ENCODE results near the gene ZDHHC17. TPM values are rescaled to one million over a fixed set of nuclear protein-coding genes. Genes with fewer than 3 reads are reported as not detected.

Gene ZDHHC17
- total and polyA plus RNA-seq, 11 donors: 9.4 to 29.6 (median 18.0) TPM

DNA sequence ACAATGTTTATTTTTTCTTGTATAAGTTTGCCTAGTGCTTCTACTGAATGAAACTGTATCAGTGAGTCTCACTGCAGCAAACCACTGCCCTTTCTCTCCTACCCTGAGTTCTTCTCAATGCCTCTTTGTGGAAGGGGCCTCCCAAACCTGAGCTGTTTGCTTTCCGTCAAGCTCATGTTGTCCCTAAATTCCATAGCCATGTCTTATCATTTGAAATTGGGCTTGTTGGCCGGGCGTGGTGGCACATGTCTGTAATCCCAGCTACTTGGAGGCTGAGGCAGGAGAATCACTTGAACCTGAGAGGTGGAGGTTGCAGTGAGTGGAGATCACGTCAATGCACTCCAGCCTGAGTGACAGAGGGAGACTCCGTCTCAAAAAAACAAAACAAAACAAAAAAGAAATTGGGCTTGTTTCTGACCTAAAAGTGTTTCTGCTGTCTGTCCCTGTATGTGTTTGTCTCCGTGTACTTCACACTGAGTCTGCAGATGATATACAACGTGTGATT is 116.7 kb downstream of the ZDHHC17 start:
- peaks cover 0 to 21% (median 0%) of the 10 kb centered on the region in 9 donors for H3K27me3 ChIP-seq
- WGBS, 4 donors: 77 to 83% (median 82%) methylated on average over 7 of the region's 7 CpGs
- H3K9me3 ChIP-seq: peaks cover 0 to 15% (median 3%) of the 10 kb centered on the region in 12 donors
- no peak for ATAC-seq
- intact Hi-C loops (cut with DNase I): loop anchor here in 1 of 10 donors (2.0 kb wide), 1 partner anchor 264 kb away; no protein-coding TSS in a partner anchor
- peak overlapping the region in 7 of 12 donors; percentile 28 to 92 (median 87) for H3K27ac ChIP-seq
- TF ChIP-seq, protein P1, sequence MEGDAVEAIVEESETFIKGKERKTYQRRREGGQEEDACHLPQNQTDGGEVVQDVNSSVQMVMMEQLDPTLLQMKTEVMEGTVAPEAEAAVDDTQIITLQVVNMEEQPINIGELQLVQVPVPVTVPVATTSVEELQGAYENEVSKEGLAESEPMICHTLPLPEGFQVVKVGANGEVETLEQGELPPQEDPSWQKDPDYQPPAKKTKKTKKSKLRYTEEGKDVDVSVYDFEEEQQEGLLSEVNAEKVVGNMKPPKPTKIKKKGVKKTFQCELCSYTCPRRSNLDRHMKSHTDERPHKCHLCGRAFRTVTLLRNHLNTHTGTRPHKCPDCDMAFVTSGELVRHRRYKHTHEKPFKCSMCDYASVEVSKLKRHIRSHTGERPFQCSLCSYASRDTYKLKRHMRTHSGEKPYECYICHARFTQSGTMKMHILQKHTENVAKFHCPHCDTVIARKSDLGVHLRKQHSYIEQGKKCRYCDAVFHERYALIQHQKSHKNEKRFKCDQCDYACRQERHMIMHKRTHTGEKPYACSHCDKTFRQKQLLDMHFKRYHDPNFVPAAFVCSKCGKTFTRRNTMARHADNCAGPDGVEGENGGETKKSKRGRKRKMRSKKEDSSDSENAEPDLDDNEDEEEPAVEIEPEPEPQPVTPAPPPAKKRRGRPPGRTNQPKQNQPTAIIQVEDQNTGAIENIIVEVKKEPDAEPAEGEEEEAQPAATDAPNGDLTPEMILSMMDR (IDR thresholded peaks at IDR 0.05): no peak
- no peak for TF ChIP-seq POLR2A (IDR thresholded peaks at IDR 0.05)
- H3K4me3 ChIP-seq: no peak overlapping the region
- DNase-seq: no peak
- peaks cover 0 to 36% (median 12%) of the 10 kb centered on the region in 12 donors for H3K4me1 ChIP-seq
- H3K36me3 ChIP-seq: no peaks in the 10 kb centered on the region

DNA sequence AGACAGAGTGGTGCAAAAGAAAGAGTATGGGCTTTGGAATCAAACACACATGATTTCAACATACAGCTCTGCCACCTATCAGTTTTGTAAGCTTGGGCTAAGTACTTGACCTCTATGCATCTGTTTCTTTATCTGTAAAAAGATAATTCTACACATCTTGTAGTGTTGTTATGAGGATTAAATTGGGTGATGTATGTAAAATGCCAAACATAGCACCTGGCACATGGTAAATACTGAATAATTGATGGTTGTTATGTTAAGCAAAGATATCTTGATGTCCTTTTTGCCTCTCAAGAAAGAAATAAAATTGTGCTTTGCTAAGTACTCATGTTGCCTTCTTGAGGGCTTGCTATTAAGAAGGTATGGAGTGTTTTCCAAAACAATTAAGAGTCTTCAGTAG is 117.2 kb downstream of the ZDHHC17 start:
- Histone ChIP-seq H3K27me3 (peaks cover 0 to 21% (median 0%) of the 10 kb centered on the region in 9 donors), H3K27ac (no peak overlapping the region), H3K4me1 (peaks cover 0 to 36% (median 12%) of the 10 kb centered on the region in 12 donors), H3K36me3 (no peaks in the 10 kb centered on the region), H3K9me3 (peaks cover 0 to 15% (median 3%) of the 10 kb centered on the region in 12 donors), H3K4me3 (no peak overlapping the region)
- DNase-seq: no peak
- intact Hi-C loops (cut with DNase I): loop anchor here in 1 of 10 donors (2.0 kb wide), 1 partner anchor 264 kb away; no protein-coding TSS in a partner anchor
- TF ChIP-seq POLR2A (IDR thresholded peaks at IDR 0.05): no peak
- TF ChIP-seq, protein P1 (IDR thresholded peaks at IDR 0.05): no peak
- ATAC-seq: no peak

GRCh38 chr12:76882367-76882766 is 118.5 kb downstream of the ZDHHC17 start:
- peaks cover 0 to 33% (median 11%) of the 10 kb centered on the region in 12 donors for H3K4me1 ChIP-seq
- peaks cover 0 to 15% (median 3%) of the 10 kb centered on the region in 12 donors for H3K9me3 ChIP-seq
- intact Hi-C loops (cut with DNase I): no loop called here
- no peaks in the 10 kb centered on the region for H3K36me3 ChIP-seq
- no peak for ATAC-seq
- 85 to 90% (median 89%) methylated on average over 1 of the region's 1 CpG for WGBS, 4 donors
- TF ChIP-seq, protein P1 (IDR thresholded peaks at IDR 0.05): no peak
- no peak for TF ChIP-seq POLR2A (IDR thresholded peaks at IDR 0.05)
- peaks cover 0 to 12% (median 0%) of the 10 kb centered on the region in 9 donors for H3K27me3 ChIP-seq
- H3K4me3 ChIP-seq: no peak overlapping the region
- no peak overlapping the region for H3K27ac ChIP-seq
- no peak for DNase-seq

DNA sequence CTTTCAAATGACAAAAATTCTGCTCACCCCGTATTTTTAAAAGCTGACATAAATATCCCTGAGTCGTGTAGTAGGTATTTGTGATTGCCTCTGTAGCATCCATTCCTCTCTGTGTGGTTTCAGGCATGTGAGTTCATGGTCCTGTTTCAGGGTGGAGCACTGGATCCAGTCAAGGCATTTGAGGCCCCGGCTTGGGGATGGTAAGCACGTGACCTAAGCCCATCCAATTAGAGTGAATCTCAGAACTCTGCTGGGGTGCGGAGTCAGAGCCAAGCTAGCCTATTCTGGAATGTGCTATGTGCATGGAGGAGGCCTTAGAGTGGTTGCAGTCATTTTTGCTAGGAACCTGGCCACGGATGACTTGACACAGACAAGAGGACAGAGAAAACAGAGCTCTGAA is 119.2 kb downstream of the ZDHHC17 start:
- Histone ChIP-seq H3K4me3 (no peak overlapping the region), H3K36me3 (no peaks in the 10 kb centered on the region), H3K27ac (no peak overlapping the region), H3K9me3 (peaks cover 0 to 15% (median 3%) of the 10 kb centered on the region in 12 donors), H3K27me3 (peaks cover 0 to 6% (median 0%) of the 10 kb centered on the region in 9 donors), H3K4me1 (peaks cover 0 to 25% (median 9%) of the 10 kb centered on the region in 12 donors)
- 90 to 92% (median 90%) methylated on average over 6 of the region's 6 CpGs for WGBS, 4 donors
- ATAC-seq: no peak
- intact Hi-C loops (cut with DNase I): no loop called here
- no peak for TF ChIP-seq POLR2A (IDR thresholded peaks at IDR 0.05)
- TF ChIP-seq, protein P1 (IDR thresholded peaks at IDR 0.05): no peak
- no peak for DNase-seq
